ENCODE data around the gene CBX4.

The CBX4 gene

GRCh38 chr17:79792984-79793923, 46.0 kb downstream of the CBX4 start:
- no peak for TF ChIP-seq CTCF (IDR thresholded peaks at IDR 0.05; ENCODE audit: low read depth, low read length)
- peak; percentile 85 for DNase-seq (ENCODE audit: extremely low read depth, low read depth)

GRCh38 chr17:79792341-79792871, 46.8 kb downstream of the CBX4 start:
- TF ChIP-seq CTCF (IDR thresholded peaks at IDR 0.05; ENCODE audit: low read depth, low read length), result no peak
- DNase-seq (ENCODE audit: extremely low read depth, low read depth), result no peak

- no peak for TF ChIP-seq CTCF (IDR thresholded peaks at IDR 0.05; ENCODE audit: low read depth, low read length)
Measured at GRCh38 chr17:79791735-79792161, 47.5 kb downstream of the CBX4 start.

GRCh38 chr17:79790805-79791734, 48.2 kb downstream of the CBX4 start:
- DNase-seq (ENCODE audit: extremely low read depth, low read depth), result no peak
- no peak for TF ChIP-seq CTCF (IDR thresholded peaks at IDR 0.05; ENCODE audit: low read depth, low read length)

More at GRCh38 chr17:79791735-79792161, 47.5 kb downstream of the CBX4 start:
- DNase-seq (ENCODE audit: extremely low read depth, low read depth), result no peak

GRCh38 chr17:79789943-79790804, 49.1 kb downstream of the CBX4 start:
- peak; percentile 49 for TF ChIP-seq CTCF (IDR thresholded peaks at IDR 0.05; ENCODE audit: low read depth, low read length)
- no peak for DNase-seq (ENCODE audit: extremely low read depth, low read depth)

GRCh38 chr17:79788989-79789942, 50.0 kb downstream of the CBX4 start:
- DNase-seq (ENCODE audit: extremely low read depth, low read depth), result no peak
- no peak for TF ChIP-seq CTCF (IDR thresholded peaks at IDR 0.05; ENCODE audit: low read depth, low read length)
